H1 (cell line): ENCODE measurements around the gene ITGAV. TPM values are rescaled to one million over a fixed set of nuclear protein-coding genes. Genes with fewer than 3 reads are reported as not detected.

Experiments used
- CTCF ChIA-PET: fragments of 300-600 bp; sonication (Branson Sonifier 250); formaldehyde crosslinking; loops from one replicate; lab custom pipeline; 2021; ENCODE audit not compliant: partially characterized antibody; lab: Charles Lee
- POLR2A ChIA-PET: fragments of 300-600 bp; sonication (Branson Sonifier 250); formaldehyde crosslinking; loops from one replicate; lab custom pipeline; 2021; ENCODE audit warnings: inconsistent platforms; ENCODE audit not compliant: partially characterized antibody; lab: Charles Lee
- DNase-seq, 2 experiments: peaks; one replicate each; pipeline versions ENCODE4 v3.0.0 to v3.0.0-alpha.2; 2010 to 2022; ENCODE audit warnings: low spot score in 2 of 2, low read depth in 1 of 2, mixed read lengths in 1 of 2
- FAIRE-seq: peaks from 2 replicates; lab custom pipeline; 2011; peaks lifted over from hg19 to GRCh38; lab: Jason Lieb, UNC
- H2AFZ ChIP-seq: 2 replicates; pipeline ENCODE4 v1.8.1; 2012; ENCODE audit warnings: low read length, inconsistent platforms
- H2AK5ac ChIP-seq: 2 replicates; pipeline ENCODE4 v1.6.1; 2013; ENCODE audit warnings: low read depth, low read length
- H2BK120ac ChIP-seq: replicated peaks from 2 replicates; pipeline ENCODE3; 2013; ENCODE audit warnings: low read depth, low read length, inconsistent platforms
- H2BK12ac ChIP-seq: 2 replicates; pipeline ENCODE4 v1.6.1; 2013; ENCODE audit warnings: low read depth, low read length
- H2BK15ac ChIP-seq: 2 replicates; pipeline ENCODE4 v1.6.1; 2013; ENCODE audit warnings: low read length
- H2BK20ac ChIP-seq: 2 replicates; pipeline ENCODE4 v1.6.1; 2013; ENCODE audit warnings: low read length
- H2BK5ac ChIP-seq: 2 replicates; pipeline ENCODE4 v1.6.1; 2013; ENCODE audit warnings: low read depth, low read length
- H3K14ac ChIP-seq: 2 replicates; pipeline ENCODE4 v1.6.1; 2013; ENCODE audit warnings: inconsistent platforms; ENCODE audit not compliant: insufficient read length
- H3K18ac ChIP-seq: 2 replicates; pipeline ENCODE4 v1.6.1; 2013; ENCODE audit warnings: low read length; ENCODE audit errors: extremely low read depth
- H3K23ac ChIP-seq: 2 replicates; pipeline ENCODE4 v1.6.1; 2013; ENCODE audit warnings: inconsistent platforms; ENCODE audit not compliant: insufficient read length
- H3K23me2 ChIP-seq: 2 replicates; pipeline ENCODE4 v1.6.1; 2013; ENCODE audit warnings: low read depth, low read length
- H3K27ac ChIP-seq: 2 replicates; pipeline ENCODE4 v1.6.1; 2011; ENCODE audit warnings: low read depth, low read length, inconsistent platforms
- H3K27me3 ChIP-seq, 4 experiments: replicated peaks in 1 of 4; 1 replicate in 1 of 4; 2 replicates in 3 of 4; pipeline versions ENCODE4 v1.6.1 to v1.8.1; 2011 to 2013; ENCODE audit warnings: low read length in 3 of 4, mild to moderate bottlenecking in 3 of 4, inconsistent platforms in 2 of 4, mixed read lengths in 2 of 4, moderate library complexity in 1 of 4; ENCODE audit not compliant: control insufficient read depth in 3 of 4, insufficient read depth in 3 of 4; ENCODE audit errors: extremely low read depth in 1 of 4
- H3K36me3 ChIP-seq, 4 experiments: 2 replicates each; pipeline versions ENCODE4 v1.6.1 to v1.8.1; 2011 to 2013; ENCODE audit warnings: mild to moderate bottlenecking in 4 of 4, low read length in 3 of 4, moderate library complexity in 2 of 4, control low read depth in 1 of 4, inconsistent platforms in 1 of 4; ENCODE audit not compliant: insufficient read depth in 4 of 4, control insufficient read depth in 2 of 4
- H3K4ac ChIP-seq: replicated peaks from 2 replicates; pipeline ENCODE3; 2013; ENCODE audit warnings: low read length, low read depth, mixed read lengths, inconsistent platforms; ENCODE audit not compliant: insufficient read length
- H3K4me1 ChIP-seq, 4 experiments: replicated peaks in 1 of 4; 1 replicate in 1 of 4; 2 replicates in 3 of 4; pipeline versions ENCODE4 v1.6.1 to v1.8.1; 2011 to 2013; ENCODE audit warnings: low read length in 3 of 4, inconsistent platforms in 2 of 4, mixed read lengths in 1 of 4; ENCODE audit not compliant: insufficient read depth in 4 of 4, control insufficient read depth in 3 of 4
- H3K4me2 ChIP-seq, 2 experiments: 2 replicates each; pipeline versions ENCODE4 v1.6.1 to v1.8.1; 2011 to 2013; ENCODE audit warnings: low read depth in 2 of 2, low read length in 2 of 2, control low read depth in 1 of 2, inconsistent platforms in 1 of 2, mild to moderate bottlenecking in 1 of 2; ENCODE audit not compliant: insufficient read depth in 1 of 2
- H3K4me3 ChIP-seq, 4 experiments: fragments of 200-600, 300-600 bp in 1 of 4; sonication (generic), shearing (Covaris generic), sonication (Bioruptor Twin) in 1 of 4; 2 replicates each; pipeline versions ENCODE4 v1.5.1 to v1.8.1; 2011 to 2016; ENCODE audit warnings: low read length in 4 of 4, low read depth in 3 of 4, control low read depth in 2 of 4, inconsistent platforms in 2 of 4, mild to moderate bottlenecking in 2 of 4, mixed read lengths in 1 of 4, moderate library complexity in 1 of 4; ENCODE audit not compliant: insufficient read depth in 2 of 4; ENCODE audit errors: extremely low read depth in 1 of 4
- H3K56ac ChIP-seq: replicated peaks from 2 replicates; pipeline ENCODE3; 2013; ENCODE audit warnings: low read depth, mild to moderate bottlenecking, mixed read lengths, low read length, inconsistent platforms; ENCODE audit not compliant: insufficient read length
- H3K79me1 ChIP-seq: 2 replicates; pipeline ENCODE4 v1.6.1; 2013; ENCODE audit warnings: low read depth, low read length, control low read depth
- H3K79me2 ChIP-seq, 2 experiments: 2 replicates each; pipeline versions ENCODE4 v1.6.1 to v1.8.1; 2012 to 2013; ENCODE audit warnings: low read length in 2 of 2, mild to moderate bottlenecking in 2 of 2, inconsistent platforms in 1 of 2; ENCODE audit not compliant: insufficient read depth in 2 of 2, control insufficient read depth in 1 of 2
- H3K9ac ChIP-seq, 4 experiments: replicated peaks in 1 of 4; 1 replicate in 1 of 4; 2 replicates in 3 of 4; pipeline versions ENCODE4 v1.6.1 to v1.8.1; 2011 to 2013; ENCODE audit warnings: low read depth in 3 of 4, low read length in 3 of 4, control low read depth in 2 of 4, mild to moderate bottlenecking in 2 of 4, moderate library complexity in 2 of 4, inconsistent platforms in 1 of 4; ENCODE audit errors: extremely low read depth in 1 of 4
- H3K9me3 ChIP-seq, 2 experiments: 2 replicates each; pipeline versions ENCODE4 v1.6.1 to v1.8.1; 2012 to 2013; ENCODE audit warnings: mild to moderate bottlenecking in 2 of 2, moderate library complexity in 2 of 2, control low read depth in 1 of 2, inconsistent platforms in 1 of 2, low read depth in 1 of 2, low read length in 1 of 2, mixed read lengths in 1 of 2; ENCODE audit not compliant: insufficient read depth in 2 of 2
- H4K20me1 ChIP-seq, 2 experiments: replicated peaks in 1 of 2; 2 replicates each; pipeline versions ENCODE3 to v1.8.1; 2011 to 2013; ENCODE audit warnings: inconsistent platforms in 2 of 2, low read length in 2 of 2, mild to moderate bottlenecking in 1 of 2; ENCODE audit not compliant: insufficient read depth in 2 of 2, control insufficient read depth in 1 of 2
- H4K5ac ChIP-seq: 2 replicates; pipeline ENCODE4 v1.6.1; 2013; ENCODE audit warnings: low read length, low read depth, mixed read lengths, inconsistent platforms; ENCODE audit not compliant: insufficient read length
- H4K8ac ChIP-seq: 2 replicates; pipeline ENCODE4 v1.8.0; 2013; ENCODE audit warnings: mild to moderate bottlenecking, moderate library complexity, low read length, inconsistent platforms; ENCODE audit not compliant: insufficient read depth; ENCODE audit errors: extremely low read depth
- H4K91ac ChIP-seq: replicated peaks from 2 replicates; pipeline ENCODE3; 2013; ENCODE audit warnings: low read length, mixed read lengths, inconsistent platforms; ENCODE audit not compliant: insufficient read length
- EZH2 ChIP-seq: fragments of 200-600 bp; sonication (generic); IDR thresholded peaks from 2 replicates; pipeline ENCODE4 v1.7.1; 2012; ENCODE audit warnings: low read depth, mild to moderate bottlenecking, moderate library complexity, low read length, inconsistent platforms; ENCODE audit not compliant: severe bottlenecking
- GABPA ChIP-seq: IDR thresholded peaks from 2 replicates; pipeline ENCODE4 v1.6.1; 2011; ENCODE audit warnings: mild to moderate bottlenecking, low read length, moderate library complexity, borderline replicate concordance; ENCODE audit not compliant: insufficient read depth
- KDM4A ChIP-seq: IDR thresholded peaks from one replicate; pipeline ENCODE4 v1.7.1; 2012; ENCODE audit warnings: low read depth, mild to moderate bottlenecking, moderate library complexity, low read length, inconsistent platforms; ENCODE audit not compliant: severe bottlenecking
- KDM5A ChIP-seq: fragments of 200-600 bp; IDR thresholded peaks from 2 replicates; pipeline ENCODE4 v1.7.1; 2012; ENCODE audit warnings: mild to moderate bottlenecking, low read length, inconsistent platforms, mixed read lengths
- RAD21 ChIP-seq, 2 experiments: IDR thresholded peaks in 1 of 2; conservative IDR thresholded peaks in 1 of 2; 2 replicates each; pipeline ENCODE4 v1.6.1; 2011; ENCODE audit warnings: low read depth in 2 of 2, low read length in 2 of 2, improper control_type of control experiment in 1 of 2, inconsistent platforms in 1 of 2, mild to moderate bottlenecking in 1 of 2, moderate library complexity in 1 of 2
- RBBP5 ChIP-seq: IDR thresholded peaks from 2 replicates; pipeline ENCODE4 v1.7.1; 2012; ENCODE audit warnings: low read depth, mild to moderate bottlenecking, inconsistent platforms, low read length, moderate library complexity, borderline replicate concordance
- RNF2 ChIP-seq: fragments of 200-900, 300-1000 bp; sonication (generic); IDR thresholded peaks from 2 replicates; pipeline ENCODE4 v1.7.1; 2016; ENCODE audit warnings: borderline replicate concordance, low read depth, mild to moderate bottlenecking, antibody characterized with exemption, low read length; ENCODE audit not compliant: poor library complexity, severe bottlenecking; ENCODE audit errors: missing control alignments
- RXRA ChIP-seq: IDR thresholded peaks from 2 replicates; pipeline ENCODE4 v1.6.1; 2011; ENCODE audit warnings: low read depth, mild to moderate bottlenecking, low read length, moderate library complexity; ENCODE audit not compliant: insufficient read depth
- SAP30 ChIP-seq: fragments of 300-600 bp; sonication (generic); IDR thresholded peaks from 2 replicates; pipeline ENCODE4 v1.7.1; 2012; ENCODE audit warnings: low read length, moderate library complexity, mild to moderate bottlenecking, inconsistent platforms; ENCODE audit not compliant: insufficient read depth, insufficient replicate concordance
- TBP ChIP-seq: IDR thresholded peaks from 2 replicates; pipeline ENCODE4 v1.6.1; 2011; ENCODE audit warnings: low read depth, low read length, improper control_type of control experiment
- YY1 ChIP-seq: IDR thresholded peaks from 2 replicates; pipeline ENCODE4 v1.6.1; 2011; ENCODE audit warnings: low read depth, mild to moderate bottlenecking, low read length
- WGBS, 2 experiments: shearing (Covaris generic) in 1 of 2; methylation state at CpG; one replicate each; pipeline versions ENCODE4 v1.1.6 to v1.1.7; 2013 to 2015; ENCODE audit warnings: low lambda C conversion rate in 2 of 2, mixed read lengths in 2 of 2, inconsistent platforms in 1 of 2, low coverage in 1 of 2, missing lambda C conversion rate in 1 of 2; ENCODE audit not compliant: insufficient replicate concordance in 2 of 2, insufficient coverage in 1 of 2, insufficient read length in 1 of 2; ENCODE audit errors: extremely low coverage in 1 of 2, missing lambda C conversion rate in 1 of 2; 5-methylcytosine and 5-hydroxymethylcytosine counted together
- polyA plus RNA-seq, 7 experiments: library from polyadenylated mRNA; depleted of rRNA in 3 of 7; stranded (reverse) in 5 of 7; unstranded in 2 of 7; fragments of >200 nt in 5 of 7; fragments of 200-250 nt in 2 of 7; gene quantifications; 1 replicate in 5 of 7; 2 replicates in 1 of 7; 4 replicates in 1 of 7; pipeline versions ENCODE4 v1.2.1 to v1.2.3, GENCODE V29; 2011 to 2013; ENCODE audit warnings: missing spikeins in 2 of 7, mixed read lengths in 2 of 7
- total RNA-seq: library from RNA; stranded (reverse); fragmentation: NEBNext Ultra II Directional; extraction: Animal tissue kit (Norgen Biotek cat#: 25700); gene quantifications from 2 replicates; pipeline ENCODE4 v1.2.1, GENCODE V29; 2021

The ITGAV gene
- total and polyA plus RNA-seq, 2 of the 8 experiments (the other 6 are each of a cell fraction or from before 2014, with no cell fraction given): 11.7 to 42.4 TPM

DNA sequence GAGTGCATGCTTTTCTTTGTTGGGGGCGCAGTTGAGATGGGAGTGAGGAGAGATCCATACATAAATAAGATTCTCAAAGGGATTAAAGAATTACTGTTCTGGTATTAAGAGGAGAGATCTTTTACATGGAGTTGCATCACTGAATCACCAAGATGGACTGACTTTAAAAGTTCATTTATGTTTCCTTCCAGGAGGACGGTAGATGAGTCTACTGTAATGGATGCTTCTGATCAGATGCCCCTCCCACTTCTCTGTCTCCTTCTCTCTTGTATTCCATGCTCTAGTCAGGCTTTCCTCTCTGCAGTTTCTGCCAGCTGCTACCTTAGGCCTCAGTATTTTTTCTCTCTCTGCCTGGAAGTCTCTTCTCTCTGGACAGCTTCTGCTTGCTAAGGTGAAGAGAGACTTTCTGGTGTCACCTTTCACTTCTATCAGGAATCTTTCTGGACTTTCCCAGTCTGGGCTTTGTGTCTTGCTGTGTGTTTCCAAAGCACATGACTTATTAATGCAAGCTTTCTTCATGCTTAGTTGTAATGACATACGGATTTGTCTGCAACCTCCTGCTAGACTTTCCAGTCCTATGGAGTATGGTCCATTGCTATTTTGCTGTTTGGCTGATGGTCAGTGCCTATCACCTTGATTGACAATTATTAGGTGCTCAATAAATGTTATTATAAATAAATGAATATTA, 127.6 kb downstream of the ITGAV start:
- Histone ChIP-seq H3K4me3 (no peak overlapping the region), H2BK20ac (peak overlapping the region; percentile 16; the same call in 1 of the 2 replicates), H3K23me2 (no peaks in the 10 kb centered on the region), H2BK12ac (no peak overlapping the region), H3K4me2 (no peak overlapping the region; a peak in 1 of 4 replicates), H4K8ac (no peak overlapping the region), H3K9ac (no peak overlapping the region), H2AFZ (no peak overlapping the region), H3K27me3 (no peaks in the 10 kb centered on the region), H2BK120ac (no peak overlapping the region), H3K79me1 (0 out of 2 replicates have a peak, but pooled peaks cover 2% of the 10 kb centered on the region), H3K4ac (no peak overlapping the region), H3K27ac (no peak overlapping the region), H2BK5ac (no peak overlapping the region), H3K14ac (no peak overlapping the region), H4K5ac (no peak overlapping the region), H2AK5ac (0 out of 2 replicates have a peak overlapping the region, but pooled peaks have one; percentile 19), H4K91ac (no peak overlapping the region), H4K20me1 (no peaks in the 10 kb centered on the region), H3K36me3 (no peaks in the 10 kb centered on the region), H2BK15ac (no peak overlapping the region), H3K23ac (no peak overlapping the region), H3K18ac (no peak overlapping the region), H3K9me3 (no peaks in the 10 kb centered on the region), H3K4me1 (peaks cover 0 to 15% (median 7%) of the 10 kb centered on the region in 4 experiments; a peak in 4 of 7 replicates), H3K56ac (no peak overlapping the region), H3K79me2 (peaks cover 0 to 18% of the 10 kb centered on the region in 2 experiments; a peak in 2 of 4 replicates)
- DNase-seq (no peak), FAIRE-seq (no peak)
- ChIA-PET CTCF (interaction anchor here (0.9 kb wide), 1 partner anchor 209 kb away, joined by 3 read pairs; no protein-coding TSS in a partner anchor), POLR2A (interaction anchor here (0.7 kb wide), 2 partner anchors 18 to 1543 kb away, joined by 3 read pairs; no protein-coding TSS in a partner anchor)
- 58% methylated on average over 3 of the region's 3 CpGs; no CpG with 5 or more reads in 1 of the 2 experiments for WGBS, 2 experiments
- no peak for TF ChIP-seq RNF2
- no peak for TF ChIP-seq RBBP5
- TF ChIP-seq EZH2: no peak
- TF ChIP-seq KDM4A: no peak
- TF ChIP-seq RAD21 (IDR thresholded peaks at IDR 0.05 in 1 of 2, conservative IDR thresholded peaks at IDR 0.05 in 1 of 2; ENCODE audit: low read depth in 2 of 2, low read length in 2 of 2): no peak
- TF ChIP-seq YY1: no peak
- no peak for TF ChIP-seq GABPA
- no peak for TF ChIP-seq KDM5A
- no peak for TF ChIP-seq SAP30
- TF ChIP-seq TBP: no peak
- no peak for TF ChIP-seq RXRA
